NCI-H345 (cell line): ENCODE measurements around the gene LRP1B.
"Not testable (repeated sequence)": the region's sequence is repeated elsewhere in the genome, so short reads cannot be mapped to it uniquely, and the experiment has no call there.

Source experiments
- DNase-seq: peaks from one replicate; lab custom pipeline; 2025; lab: John Stamatoyannopoulos, UW

Gene LRP1B

DNA sequence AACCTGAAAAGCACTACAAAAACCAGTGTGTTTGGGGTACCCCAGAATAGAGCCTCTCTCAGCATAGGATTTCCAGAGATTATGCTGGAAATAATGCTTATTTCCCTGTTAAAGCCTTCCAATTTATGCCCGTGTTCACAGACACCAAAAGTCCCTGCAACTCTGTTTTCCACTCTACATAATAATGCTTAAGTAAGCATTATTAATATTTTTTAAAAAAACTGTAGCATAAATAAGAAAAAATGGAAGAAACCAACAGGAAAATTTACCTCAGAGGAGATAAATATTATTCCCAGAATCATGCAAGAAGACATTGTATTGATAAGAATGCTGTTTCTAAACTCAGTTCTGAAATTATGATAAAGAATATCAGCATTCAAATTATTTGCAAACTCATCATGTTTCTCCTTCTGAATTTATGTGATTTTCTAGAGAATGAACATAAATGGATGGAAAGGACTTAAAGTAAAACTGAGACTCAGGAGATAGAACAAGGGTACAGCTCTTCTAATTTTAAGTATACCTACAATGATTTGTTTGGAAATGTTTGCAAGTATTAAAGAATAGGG is 241.7 kb downstream of the LRP1B start:
- no peak for DNase-seq

- DNase-seq, result no peak
Observed at GRCh38 chr2:141887363-141887762, 243.5 kb downstream of the LRP1B start.

GRCh38 chr2:141878016-141878415 is 252.8 kb downstream of the LRP1B start:
- no peak for DNase-seq

DNA sequence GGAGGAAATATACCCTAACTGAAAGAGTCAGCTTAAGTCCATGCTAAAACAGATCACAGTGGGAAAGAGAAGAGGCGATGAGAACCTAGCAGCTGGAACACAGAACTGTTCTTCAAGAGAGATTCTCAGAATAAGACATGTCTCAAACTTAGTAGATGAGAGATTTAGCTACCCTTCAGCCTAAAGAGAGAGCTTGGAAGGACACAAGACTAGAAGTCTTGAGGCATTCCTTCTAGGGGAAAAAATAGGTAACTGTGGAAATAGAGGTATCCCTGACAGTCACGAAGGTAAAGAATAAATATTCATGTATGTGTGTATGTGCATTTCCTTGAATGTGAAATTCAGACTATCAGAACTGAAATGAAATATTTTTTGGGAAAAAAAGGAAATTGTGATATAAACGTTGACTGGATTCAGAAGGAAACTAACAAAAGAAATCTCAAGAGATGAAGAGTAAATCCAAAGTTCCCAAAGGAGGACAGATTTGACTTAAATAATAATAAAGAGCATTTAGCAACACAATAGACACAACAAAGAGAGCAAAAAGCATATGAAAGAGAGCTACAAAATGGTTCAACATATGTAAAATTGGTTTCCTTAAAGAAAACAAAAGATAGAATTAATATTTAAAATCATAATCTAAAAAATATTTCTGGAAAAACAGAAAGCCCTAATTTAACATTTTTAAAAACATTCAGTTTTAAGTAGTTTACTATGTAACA is 258.7 kb downstream of the LRP1B start:
- no peak for DNase-seq

GRCh38 chr2:141869572-141869971 is 261.2 kb downstream of the LRP1B start:
- DNase-seq, result no peak

DNA sequence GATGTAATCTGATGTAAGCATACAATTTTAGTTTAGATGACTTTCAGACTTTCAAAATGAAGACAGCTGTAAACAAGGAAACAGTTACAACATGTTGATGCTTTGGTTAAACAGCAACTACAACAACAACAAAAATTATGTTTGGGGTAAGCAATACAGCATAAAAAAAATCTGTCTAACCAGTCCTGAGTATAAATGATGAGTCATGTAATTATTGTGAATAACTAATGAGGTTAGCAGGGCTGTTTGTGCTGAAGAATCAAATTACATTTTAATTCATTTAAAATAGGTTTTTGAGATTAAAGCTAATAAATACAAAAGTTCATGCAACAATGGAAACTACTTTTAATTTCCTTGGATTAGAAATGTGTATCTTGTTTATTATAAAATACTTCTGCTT is 266.9 kb downstream of the LRP1B start:
- DNase-seq, result no peak

DNA sequence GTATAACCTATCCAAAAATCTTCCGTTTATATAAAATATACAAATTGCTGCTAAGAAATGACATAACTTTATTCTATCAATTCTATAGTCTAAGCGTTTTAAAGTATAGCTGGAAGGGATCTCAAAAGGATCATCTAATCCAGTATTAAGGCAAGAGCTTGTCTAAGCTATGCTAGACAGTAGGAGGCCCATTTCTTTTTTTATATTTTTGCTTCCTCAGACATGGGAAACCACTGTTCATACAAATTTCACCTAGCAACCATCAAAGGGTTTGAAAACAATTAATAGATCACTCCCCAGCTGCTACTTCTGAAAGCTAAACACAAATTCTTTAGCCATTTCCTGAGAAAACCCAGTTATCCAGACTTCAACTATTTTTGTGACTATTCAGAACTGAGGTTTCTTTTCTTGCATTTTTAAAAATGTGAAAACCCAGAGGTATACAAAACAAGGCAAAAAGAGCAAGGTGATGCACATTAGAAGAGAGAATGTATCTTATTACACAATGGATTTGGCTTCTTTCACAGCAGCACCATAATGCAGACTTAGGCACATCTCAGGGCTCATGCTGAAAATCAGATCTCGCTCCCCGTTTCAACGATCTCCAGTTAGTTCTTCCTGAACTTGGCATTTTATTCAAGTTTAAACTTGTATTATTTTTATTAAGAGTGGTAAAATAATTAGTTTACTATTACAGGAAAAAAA is 274.4 kb downstream of the LRP1B start:
- no peak for DNase-seq

DNA sequence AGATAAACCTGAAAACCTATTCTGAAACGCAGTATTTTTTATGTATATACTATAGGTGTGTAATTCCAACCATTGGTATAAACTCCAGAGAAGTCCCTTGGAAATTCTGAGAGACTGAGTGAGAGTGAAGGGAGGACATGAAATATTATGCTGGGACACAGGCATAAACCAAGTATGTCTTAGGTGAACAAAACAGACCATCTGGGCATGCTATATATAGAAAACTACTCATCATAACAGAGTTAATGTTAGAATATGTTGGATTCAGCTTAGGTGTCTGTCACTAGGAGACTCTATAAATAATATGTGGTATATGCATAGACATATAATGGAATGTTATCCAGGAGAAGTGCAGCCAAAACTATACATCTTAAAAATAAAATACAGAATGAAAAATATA is 282.6 kb downstream of the LRP1B start:
- no peak for DNase-seq

DNA sequence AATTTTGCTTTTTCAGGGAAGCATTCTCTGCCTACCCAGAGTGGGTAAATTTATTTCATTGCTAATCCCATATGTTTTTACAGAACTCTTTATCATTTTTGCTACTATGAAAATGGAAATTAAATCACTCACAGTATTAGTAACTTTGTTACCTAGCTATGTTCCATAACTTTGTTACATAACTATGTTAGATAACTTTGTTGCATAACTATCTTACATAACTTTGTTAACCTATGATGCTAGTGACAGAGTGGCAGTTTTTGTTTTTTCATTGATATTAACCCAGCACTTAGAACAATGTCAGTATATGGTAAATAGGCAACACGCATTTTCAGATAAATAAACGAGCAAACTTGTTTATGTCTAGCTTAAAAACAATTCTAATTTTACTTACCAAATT is 286.6 kb downstream of the LRP1B start:
- no peak for DNase-seq

- no peak for DNase-seq
Observed at GRCh38 chr2:141835103-141835502, 295.7 kb downstream of the LRP1B start.

DNA sequence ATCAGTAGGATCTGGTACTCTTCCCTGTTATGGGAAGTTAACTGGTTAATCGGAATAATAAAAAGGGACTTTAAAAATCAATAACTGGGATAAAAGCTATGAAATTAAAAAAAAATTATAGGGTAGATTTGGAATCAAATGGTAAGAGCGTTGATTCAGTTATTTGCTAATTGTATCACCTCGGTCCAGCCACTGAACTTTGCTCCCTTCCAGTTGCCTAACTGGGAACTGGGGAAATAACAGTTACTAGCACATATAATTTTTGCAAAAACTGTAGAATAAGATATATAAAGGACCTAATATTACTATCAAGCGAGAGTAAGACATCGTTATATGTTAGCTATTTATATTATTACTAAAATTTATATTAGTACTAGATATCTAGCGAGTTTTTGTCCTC is 302.1 kb downstream of the LRP1B start:
- DNase-seq, result no peak

DNA sequence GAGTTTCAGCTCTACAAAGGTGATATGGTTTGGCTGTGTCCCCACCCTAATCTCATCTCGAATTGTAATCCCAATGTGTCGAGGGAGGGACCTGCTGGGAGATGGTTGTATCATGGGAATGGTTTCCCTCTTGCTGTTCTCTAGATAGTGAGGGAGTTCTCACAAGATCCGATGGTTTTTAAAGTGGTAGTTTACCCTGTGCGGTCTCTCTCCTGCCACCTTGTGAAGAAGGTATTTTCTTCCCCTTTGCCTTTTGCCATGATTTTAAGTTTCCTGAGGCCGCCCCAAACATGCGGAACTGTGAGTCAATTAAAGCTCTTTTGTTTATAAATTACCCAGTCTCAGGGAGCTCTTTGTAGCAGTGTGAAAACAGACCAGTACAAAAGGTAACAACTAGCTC is 306.0 kb downstream of the LRP1B start:
- no peak for DNase-seq

DNA sequence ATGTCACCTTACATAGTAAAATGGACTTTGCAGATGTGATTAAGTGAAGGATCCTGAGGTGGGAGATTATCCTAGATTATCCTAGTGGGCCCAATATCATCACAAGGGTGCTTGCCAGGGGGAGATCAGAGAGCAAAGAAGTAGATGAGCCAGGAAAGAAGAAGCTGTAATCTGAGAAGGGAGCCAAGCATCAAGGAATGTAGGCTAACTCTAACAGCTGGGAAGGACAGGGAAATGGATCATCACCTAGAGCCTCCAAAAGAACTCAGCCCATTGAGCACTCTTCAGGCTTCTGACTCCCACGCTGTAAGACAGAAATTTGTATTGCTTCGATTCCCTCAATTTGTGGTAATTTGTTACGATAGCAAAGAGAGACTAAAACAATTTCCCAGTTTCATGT is 309.9 kb downstream of the LRP1B start:
- DNase-seq, result no peak

GRCh38 chr2:141815320-141815719 is 315.5 kb downstream of the LRP1B start:
- not testable (repeated sequence) for DNase-seq

- no peak for DNase-seq
Observed at GRCh38 chr2:141814150-141814549, 316.7 kb downstream of the LRP1B start.

- no peak for DNase-seq
Observed at GRCh38 chr2:141810148-141810547, 320.7 kb downstream of the LRP1B start.

- no peak for DNase-seq
Observed at GRCh38 chr2:141806090-141806489, 324.7 kb downstream of the LRP1B start.

- no peak for DNase-seq
Observed at GRCh38 chr2:141805302-141805701, 325.5 kb downstream of the LRP1B start.

DNA sequence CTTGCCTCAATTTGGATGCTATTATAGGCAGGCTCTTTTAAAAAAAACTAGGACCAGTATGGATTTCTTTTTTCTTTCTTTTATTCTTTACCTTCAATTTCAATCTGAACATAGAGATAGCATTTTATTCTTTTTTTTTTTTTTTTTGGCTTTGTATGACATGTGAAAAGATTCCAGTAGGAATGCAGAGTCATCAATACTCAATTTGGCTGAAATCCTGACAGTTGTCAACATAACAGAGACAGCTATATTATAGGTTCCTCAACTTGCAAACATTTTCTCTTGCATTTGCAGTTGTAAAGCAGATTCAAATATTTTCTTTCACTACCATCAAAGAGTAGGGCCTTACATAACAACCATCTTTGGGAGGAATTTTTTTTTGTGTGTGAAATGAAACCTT is 334.4 kb downstream of the LRP1B start:
- no peak for DNase-seq

DNA sequence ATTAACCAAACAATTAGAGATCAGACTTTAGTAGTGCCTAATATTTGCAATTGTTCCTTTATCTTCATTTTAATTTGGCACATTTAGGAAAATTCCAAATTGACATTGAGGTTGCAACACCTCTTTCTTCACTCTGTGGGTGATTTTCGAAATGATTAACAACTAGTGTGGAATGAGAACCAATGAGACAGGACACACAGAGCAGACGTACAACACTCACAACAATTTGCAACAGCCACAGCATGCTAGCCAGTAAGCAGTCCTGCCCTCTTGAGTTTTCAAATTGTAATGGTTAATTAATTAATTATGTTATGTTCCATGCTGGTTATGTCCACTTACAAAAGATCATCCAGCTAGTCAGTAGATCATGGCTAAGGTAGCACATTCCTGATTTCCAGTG is 339.3 kb downstream of the LRP1B start:
- DNase-seq, result no peak

GRCh38 chr2:141782574-141782973 is 348.2 kb downstream of the LRP1B start:
- DNase-seq, result no peak

GRCh38 chr2:141778315-141778835 is 352.4 kb downstream of the LRP1B start:
- DNase-seq, result no peak

DNA sequence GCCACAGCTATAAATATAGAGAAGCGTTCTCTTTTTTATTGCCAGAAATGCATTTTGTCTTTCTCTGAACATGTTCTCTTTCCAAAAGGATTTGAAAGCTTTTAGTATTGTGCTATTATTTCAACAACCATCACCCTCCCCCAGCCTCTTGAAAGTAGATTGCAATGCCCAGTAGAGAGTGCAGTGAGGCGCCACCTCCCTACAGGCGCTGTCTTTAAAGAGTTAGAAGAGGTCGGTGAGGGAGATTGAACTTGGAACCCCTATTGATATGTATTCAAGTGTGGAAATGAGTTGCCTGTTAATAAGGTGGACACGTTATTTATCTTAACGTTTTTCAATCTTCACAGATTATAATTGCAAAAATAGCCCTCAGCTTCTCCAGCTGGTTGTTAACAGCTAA is 360.3 kb downstream of the LRP1B start:
- no peak for DNase-seq
